GM18870 (cell line): ENCODE data around the gene WDR7.
A peak's percentile ranks its signal among the peaks of the same experiment; 100 is the strongest.

Experiments
- ATAC-seq: cut with Tn5 transposase; IDR thresholded peaks from one replicate; pipeline ENCODE4 v1.9.1; 2021; ENCODE audit warnings: moderate library complexity; ENCODE audit not compliant: unreplicated experiment

The WDR7 gene

DNA sequence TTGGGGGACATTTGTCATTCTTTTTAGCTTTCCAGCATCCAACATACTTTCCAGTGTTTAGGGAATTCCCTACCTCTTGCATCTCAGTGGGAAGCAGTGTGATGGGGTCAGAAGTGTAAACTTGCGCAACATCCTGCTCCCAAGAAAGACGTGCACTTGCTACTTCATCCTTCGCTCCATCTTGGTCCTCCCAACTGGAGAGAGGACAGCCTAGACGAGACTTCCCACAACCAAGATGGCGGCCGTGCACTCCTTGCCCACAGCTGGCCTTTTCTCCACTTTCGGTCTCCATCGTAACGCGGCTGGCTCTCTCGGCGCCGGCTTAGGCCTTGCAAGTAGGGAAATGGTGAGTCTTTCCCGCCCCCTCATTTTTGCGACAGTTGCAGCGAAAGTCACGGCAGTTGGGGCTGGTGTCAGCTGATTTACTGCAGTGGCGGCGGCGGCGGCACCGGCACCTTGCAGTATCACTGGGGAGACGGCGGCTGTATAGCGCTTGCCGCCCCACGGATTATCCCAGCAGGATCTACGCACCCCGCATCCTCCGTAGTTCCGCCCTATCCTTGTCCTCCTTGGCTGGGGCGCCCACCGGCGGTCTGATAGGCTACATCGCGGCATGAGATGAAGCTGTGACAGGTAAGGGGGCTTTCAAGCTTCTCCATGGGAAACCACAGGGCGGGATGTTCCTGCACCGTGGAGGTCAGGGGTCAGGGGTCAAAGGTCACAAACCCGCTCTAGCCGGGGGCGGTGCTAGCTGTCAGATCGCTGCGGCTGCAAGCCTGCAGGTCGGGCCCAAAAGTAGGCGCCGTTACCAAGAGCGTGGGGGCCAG is at the start of gene WDR7:
TSS of gene WDR7 (plus strand) at position 416 of the 827 bp plus-strand sequence. CDS start 21,157 bp downstream, outside the sequence.
- peak; percentile 93 for ATAC-seq

DNA sequence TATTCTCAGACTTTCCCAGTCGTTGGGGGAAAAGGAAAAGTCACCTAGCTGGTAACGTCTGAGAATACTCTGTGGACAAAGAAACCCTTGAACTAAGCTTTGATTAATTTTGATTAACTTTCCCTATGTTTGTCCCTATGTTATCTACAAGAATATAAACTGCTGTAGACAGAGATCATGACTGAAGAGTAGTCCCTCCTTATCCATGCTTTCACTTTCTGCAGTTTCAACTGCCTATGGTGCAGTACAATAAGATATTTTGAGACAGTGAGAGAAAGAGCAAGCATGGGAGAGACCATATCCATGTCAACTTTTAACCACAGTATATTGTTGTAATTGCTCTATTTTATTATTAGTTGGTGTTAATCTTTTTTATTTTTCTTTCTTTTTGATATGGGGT is 44.5 kb upstream of the WDR7 start:
- ATAC-seq: no peak

DNA sequence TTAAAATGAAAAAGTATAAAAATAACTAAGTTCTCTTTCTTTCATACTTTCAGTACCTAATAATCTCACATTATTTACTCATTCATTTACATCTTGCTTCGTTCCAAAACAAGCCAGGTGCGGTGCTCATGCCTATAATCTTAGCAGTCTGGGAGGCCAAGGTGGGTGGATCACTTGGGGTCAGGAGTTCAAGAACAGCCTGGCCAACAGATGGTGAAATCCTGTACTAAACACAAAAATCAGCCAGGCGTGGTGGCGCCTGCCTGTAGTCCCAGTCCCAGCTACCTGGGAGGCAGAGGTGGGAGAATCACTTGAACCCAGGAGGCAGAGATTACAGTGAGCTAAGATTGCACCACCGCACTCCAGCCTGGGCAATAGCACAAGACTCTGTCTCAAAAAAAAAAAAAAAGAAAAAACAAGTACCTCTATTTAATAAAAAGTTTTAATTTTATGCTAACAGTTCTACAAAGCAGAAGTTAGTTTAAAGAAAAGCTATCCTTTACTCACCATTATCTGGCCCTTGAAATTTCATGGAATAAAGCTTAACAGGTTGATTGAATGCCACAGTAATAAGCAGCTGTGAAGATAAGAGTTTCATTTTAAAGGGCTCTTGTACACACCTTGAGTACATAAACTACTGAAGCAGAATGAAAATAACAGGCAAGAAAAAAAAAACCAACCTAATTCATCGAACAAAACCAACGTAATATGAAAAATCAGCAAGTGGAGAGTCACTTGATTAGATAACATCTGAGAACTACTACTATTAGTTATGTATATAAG is 35.2 kb upstream of the WDR7 start:
- no peak for ATAC-seq

DNA sequence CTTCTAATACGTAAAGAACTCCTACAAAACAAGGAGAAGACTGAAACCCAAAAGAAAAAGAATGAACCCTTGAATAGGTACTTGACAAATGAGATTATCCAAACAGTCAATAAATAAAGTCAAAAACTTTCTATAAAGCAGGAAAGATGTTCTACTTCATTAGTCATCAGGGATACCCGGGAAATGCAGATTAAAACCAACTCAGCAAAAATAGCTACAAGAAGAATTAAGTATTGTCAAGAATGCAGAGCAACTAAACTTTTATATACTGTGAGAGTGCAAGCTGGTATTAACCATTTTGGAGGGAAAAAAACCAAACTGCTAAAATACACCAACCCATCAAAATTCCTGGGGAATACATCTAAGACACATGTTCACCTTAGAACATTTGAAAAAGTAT is 23.2 kb upstream of the WDR7 start:
- no peak for ATAC-seq

DNA sequence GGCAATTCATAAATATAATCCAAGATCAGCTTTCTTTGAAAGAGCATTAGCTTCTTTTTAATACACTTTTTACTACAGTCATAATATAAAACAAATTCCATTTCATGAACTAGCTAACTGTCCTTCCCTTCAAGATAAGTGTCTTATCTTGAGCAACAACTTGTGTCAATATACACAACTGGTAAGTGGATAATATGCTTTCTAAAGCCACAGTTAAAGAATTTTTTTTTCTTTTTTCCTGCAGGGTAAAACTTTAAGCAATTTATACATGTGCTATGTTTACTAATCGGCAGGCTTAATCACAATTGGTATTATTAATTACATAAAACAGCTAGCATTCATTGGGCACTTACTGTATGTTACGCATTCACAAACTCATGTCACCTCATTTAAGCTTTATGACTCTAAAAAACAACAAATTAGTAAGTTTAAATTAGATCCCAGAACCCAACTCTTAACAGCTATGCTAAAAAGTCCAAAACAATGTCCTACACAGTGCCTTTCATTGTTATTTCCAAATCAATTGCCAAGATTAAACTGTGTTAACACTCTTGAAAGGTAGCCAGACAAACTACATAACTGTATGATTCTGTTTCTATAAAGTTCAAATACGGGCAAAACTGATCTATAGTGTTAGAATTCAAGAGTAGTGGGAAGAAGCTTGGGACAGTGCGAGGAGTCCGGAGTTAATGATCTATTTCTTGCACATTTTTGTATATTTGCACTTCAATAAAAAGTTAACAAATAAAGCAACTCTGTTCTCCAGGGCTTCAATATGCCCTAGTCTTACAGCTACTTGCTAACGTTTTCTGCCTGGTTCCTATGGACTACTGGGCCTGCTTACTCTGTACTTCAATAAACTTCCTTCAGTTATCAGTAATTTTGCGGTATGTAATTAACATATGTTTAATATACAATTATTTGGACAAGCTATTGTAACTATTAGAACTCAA is 18.8 kb upstream of the WDR7 start:
- no peak for ATAC-seq

DNA sequence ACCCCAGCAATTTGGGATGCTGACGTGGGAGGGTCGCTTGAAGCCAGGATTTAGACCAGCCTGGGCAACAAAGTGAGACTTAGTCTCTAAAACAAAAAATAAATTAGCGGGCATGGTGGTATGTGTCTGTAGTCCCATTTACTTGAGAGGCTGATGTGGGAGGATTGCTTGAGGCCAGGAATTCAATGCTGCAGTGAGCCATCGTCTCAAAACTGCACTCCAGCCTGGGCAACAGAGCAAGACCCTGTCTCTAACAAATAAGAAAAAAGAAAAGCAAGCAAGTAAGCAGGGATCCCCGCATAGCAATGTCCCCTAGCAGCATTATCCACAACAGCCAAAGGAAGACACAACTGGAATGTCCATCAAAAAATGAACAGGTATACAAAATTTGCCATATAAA is 16.2 kb upstream of the WDR7 start:
- no peak for ATAC-seq

DNA sequence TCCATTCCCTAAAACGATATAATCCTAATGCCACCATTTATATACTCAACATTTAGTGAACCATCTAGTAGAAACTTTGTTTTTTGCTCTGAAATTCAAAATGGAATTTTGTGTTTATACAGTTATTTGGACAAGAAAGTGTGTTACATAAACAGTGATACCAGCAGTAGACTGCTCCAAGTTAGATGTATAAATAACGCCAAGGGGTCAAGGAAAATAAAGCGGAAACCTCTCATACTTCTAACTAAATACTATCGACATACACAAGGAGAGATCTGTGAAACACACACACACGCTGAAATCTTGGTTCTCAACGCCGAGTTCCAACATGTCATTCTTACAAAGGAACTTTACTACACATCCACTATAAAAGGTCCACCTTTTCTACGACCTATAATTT is 14.0 kb upstream of the WDR7 start:
- no peak for ATAC-seq

DNA sequence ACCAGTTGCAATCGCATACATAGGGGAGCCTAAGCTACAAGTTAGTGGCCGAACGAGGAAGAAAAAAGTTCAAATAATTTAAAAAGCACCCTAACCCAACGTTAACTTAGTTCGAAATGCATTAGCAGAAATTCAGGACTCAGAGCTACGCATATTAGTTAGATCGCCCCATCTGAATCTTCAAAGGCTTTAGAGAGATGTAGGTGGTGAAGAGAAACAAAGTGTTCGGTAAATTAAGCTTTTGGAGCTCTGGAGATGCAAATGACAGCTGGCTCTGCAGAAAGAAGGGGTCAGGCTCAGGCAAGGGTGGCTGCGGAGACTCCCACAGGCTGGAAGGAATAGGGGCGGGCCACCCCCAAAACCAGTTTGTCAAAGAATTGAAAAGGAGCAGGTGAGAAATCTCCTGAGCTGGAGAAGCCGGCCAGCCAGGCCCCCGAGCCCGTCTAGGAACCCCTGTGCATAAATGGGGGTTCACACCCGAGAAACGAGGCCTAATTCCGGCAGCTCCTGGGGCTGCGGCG is 13.4 kb upstream of the WDR7 start:
- ATAC-seq: peak; percentile 15

DNA sequence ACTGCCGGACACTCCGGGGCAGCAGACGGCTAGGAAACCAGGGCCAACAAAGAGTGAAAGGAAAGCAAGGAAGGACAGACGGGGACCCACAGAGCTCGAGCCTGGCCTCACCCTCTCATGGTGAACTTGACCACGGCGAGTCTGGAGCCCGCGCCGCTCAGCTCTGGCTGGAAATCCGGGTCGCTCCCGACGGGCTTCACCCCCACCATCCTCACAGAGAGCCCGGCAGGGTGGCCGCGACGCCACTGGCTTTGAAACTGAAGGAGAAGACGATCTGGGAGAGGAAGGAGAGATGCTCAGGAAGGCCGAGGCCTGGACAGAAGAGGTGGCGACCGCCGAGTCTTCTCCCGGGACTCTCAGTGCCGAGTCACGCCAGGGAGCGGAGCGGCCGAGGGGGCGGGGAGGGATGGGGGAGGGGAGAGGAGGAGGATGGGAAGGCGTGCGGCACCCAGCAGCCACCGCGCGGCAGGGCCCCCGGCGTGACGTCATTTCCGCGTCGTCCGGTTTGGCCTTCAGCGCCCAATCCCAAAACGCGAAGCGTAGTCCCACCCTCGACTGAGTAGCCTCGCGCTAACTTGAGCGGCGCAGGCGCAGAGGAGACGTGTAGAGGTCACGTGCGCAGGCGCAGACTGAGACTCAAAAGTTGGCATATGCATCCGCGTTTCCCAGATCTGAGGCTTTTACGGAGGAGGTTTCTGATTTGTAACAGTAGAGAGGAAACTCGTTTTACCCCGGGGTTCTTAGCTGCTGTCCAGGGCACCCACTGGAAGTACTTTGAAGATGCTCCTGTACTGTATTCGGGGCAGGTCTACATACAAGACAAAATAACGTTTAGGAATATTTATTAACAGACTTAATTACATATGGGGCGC is 12.7 kb upstream of the WDR7 start, which contains the start of gene TXNL1:
TSS of gene TXNL1 (minus strand) at position 361 of the 872 bp plus-strand sequence. CDS start at position 209, 152 bp downstream.
- peak; percentile 82 for ATAC-seq

DNA sequence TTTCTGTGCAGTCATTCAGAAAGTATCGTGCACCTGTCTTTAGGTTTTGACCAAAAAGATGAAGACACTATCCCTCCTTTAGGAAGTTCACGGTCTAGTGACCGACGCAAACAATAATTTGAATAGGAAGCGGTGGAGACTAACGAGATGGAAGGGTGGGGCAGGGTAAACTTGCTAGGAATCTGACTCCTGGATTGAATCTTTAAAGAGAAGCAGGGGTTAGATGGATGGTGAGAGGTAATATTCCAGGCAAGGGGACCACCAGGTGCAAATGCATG is 12.1 kb upstream of the WDR7 start:
- ATAC-seq: no peak

DNA sequence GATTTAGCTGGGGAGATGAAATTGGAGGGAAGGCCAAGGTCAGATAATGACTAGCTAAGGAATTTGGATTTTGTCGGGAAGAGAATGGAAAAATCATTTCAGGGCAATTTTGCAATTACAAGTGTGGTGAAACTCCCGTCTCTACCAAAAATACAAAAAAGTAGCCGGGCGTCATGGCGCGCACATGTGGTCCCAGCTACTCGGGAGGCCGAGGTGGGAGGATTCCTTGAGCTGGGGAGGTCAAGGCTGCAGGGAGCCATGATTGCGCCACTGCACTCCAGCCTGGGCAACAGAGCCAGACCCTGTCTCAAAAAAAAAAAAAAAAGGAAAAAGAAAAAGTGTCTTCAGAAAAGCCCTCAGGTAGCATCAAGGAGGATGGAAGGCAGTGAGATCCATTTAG is 11.6 kb upstream of the WDR7 start:
- no peak for ATAC-seq

DNA sequence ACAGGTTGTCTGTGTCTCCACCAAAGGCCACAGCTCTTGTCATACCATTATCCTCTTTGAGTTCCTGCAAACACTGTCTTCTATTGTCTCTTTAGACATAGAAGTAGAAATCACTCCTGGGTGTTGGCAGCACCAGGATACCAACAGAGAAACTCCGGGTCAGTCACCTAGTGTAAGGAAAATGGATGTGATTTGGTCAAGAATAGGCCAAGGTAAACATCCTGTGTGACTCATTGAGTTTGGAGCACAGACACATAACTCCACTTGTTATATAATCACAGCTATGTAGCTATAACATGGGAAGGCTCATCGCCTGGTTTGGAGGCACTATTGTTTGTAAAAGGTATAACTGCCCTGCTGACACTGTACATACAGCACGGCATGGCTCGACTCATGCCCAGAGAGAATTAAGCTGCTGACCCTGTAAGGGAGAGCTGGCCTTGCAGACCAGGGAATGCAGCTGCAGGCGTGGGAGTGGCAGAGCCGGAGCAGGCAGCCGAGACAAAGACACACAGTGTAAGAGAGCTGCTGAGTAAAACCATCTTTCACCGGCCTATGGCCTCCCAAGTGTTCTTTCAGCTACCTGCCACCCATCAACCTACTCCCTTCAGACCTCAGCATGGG is 9.3 kb upstream of the WDR7 start:
- ATAC-seq: no peak

DNA sequence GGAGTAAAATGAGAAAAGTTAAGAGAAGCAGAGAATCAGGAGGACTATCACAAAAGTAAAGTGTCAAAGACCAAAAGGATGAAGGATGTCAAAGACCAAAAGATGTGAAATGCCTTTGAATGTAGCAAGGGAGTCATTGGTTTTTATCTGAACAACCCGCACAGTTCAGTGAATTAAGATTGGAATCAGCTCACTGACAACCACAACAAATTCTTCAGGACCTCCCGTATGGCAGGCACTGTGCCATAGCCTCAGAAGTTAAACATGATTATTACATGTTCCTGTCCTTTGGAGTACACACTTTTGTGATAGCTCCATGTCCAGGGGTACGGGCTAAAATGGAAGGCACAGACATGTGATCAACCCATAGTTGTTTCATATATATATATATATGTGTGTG is 7.8 kb upstream of the WDR7 start:
- ATAC-seq: no peak

DNA sequence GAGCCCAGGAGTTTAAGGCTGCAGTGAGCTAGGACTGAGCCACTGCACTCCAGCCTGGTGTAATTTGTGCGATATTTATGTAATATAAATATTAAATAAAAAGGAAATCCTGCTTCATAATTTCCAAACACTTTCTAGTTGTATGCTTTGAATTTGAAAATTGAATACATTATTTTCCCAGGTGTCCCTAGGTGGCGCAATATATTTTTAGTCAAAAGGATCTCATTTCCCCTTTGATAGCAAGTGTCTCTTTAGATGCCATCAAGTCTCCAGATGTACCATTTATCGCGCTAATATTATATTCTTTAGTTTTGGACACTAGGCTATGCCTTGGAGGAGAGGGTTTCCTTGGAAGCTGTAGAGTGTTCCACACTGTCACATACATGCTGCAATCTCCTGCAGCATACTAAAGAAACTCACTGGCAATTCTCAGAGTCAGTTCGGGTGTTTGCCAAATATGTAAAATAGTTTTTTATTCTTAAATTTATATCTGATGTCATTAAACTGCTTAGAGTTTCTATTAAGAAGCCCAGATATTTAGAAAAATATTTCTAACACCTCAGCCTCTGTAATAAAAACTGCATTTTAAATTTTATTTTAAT is 5.6 kb upstream of the WDR7 start:
- ATAC-seq: no peak

DNA sequence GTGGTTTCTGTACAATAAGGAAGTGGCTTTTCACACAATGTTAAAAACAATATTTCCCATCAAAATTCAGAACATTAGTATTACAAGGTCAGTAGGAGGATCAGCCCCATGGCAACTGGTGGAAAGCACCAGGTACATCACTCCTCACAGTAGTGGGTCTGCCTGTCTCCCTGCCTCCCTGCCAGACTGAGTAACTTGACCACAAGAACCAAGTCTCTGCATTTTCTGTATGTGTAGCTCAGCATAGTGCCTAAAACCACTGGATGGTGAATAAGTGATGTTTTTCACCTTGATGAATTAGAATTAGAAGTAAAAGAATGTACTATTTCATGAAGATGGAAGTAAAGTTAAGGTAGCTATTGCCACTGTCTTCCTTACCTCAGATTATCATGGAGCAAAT is 4.1 kb upstream of the WDR7 start:
- no peak for ATAC-seq

DNA sequence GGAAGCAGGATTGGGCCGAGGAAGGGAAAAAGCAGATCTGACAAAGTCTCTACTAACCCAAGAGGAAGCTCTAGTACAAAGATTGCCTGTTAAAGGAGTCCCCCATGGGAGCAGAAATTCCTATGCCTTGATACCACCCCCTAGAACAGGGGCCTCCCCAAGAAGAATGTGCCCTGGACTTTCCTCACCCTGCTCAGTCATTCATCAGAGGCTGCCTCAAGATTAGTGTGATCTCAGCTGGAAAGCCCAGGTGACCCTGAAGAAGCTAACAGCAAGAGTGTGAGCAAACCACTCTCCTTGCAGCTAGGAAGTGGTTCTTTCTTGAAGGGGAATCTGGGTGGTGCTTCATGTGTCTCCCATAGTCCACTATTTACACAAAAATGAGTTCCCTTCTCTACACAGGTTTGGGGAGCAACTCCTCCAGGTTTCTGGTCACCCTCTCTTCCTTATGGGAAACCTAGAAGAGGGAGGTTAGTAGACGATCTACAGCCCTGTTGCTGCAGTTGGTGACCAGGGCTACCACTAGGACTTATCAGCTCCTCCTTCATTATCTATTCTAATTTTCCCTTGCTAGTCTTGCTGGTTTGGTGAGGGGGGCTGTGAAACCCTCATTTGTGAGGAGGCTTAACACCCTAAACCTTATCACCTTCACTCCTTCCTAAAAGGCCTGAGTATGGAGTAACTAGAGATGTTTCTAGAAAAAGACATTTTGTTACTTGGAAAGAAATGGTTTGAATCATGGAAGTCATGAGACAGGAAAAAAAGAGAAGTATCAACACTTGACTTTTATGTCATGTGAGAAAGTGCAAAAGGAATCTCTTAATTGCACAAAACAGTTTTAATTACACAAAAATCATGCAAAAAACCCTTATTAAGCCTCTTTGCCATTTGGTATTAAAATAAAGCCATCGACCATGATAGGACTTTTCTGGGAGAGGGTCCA is 2.9 kb upstream of the WDR7 start:
- ATAC-seq: no peak

DNA sequence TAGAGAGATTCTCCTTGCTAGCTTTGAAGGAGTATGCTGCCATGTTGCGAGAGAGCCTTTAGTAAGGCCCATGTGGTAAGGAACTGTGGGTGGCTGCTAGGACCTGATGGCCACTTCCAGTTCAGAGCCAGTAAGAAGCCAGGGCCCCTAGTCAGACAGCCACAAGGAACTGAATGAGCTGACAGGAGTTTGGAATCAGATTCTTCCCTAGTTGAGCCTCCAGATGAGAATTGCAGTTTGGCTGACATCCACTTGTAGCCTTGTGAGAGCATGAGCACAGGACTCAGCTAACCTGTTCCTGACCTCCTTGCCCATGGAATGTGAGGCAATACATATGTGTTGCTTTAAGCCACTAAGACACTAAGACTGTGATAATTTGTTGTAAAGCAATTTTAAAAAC is 1.2 kb upstream of the WDR7 start:
- ATAC-seq: no peak

DNA sequence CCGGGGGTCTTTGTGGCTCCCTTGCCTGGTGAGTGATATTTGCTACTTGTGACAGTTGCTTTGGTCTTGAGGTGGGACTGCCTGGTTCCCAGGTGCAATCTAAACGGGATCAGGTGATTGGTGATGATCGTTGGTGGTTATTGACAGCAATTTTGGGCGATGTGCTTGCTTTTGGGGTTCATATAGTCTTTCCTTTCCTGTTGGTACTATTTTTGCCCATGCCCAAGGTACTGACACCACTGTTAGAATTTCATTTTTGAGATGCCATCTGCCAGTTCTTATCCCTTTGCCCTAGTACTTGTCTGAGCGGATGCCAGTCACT is 573 bp downstream of the WDR7 start:
- ATAC-seq: no peak
